HEK293 (cell line): ENCODE measurements around the gene KIRREL1.

Experiments used
- BCL6B ChIP-seq: fragments of 450-650 bp; formaldehyde crosslinking; IDR thresholded peaks from 2 replicates; pipeline ENCODE4 v1.5.1; 2017; ENCODE audit warnings: missing biosample characterization, missing genetic modification characterization
- CTCF ChIP-seq: fragments of 450-650 bp; formaldehyde crosslinking; IDR thresholded peaks from 2 replicates; pipeline ENCODE4 v1.5.1; 2016; ENCODE audit warnings: missing biosample characterization, missing genetic modification characterization
- KLF1 ChIP-seq: fragments of 450-650 bp; formaldehyde crosslinking; IDR thresholded peaks from 2 replicates; pipeline ENCODE4 v1.5.1; 2016; ENCODE audit warnings: missing biosample characterization, missing genetic modification characterization
- SP3 ChIP-seq: fragments of 450-650 bp; formaldehyde crosslinking; IDR thresholded peaks from 2 replicates; pipeline ENCODE4 v1.5.1; 2016; ENCODE audit warnings: missing biosample characterization, missing genetic modification characterization
- ZNF133 ChIP-seq: fragments of 450-650 bp; formaldehyde crosslinking; IDR thresholded peaks from 2 replicates; pipeline ENCODE4 v1.5.1; 2016; ENCODE audit warnings: missing biosample characterization, missing genetic modification characterization
- ZNF239 ChIP-seq: fragments of 450-650 bp; formaldehyde crosslinking; IDR thresholded peaks from 2 replicates; pipeline ENCODE4 v1.5.1; 2016; ENCODE audit warnings: missing biosample characterization, missing genetic modification characterization
- ZNF37A ChIP-seq: fragments of 450-650 bp; IDR thresholded peaks from 2 replicates; pipeline ENCODE4 v1.5.1; 2018; ENCODE audit warnings: missing biosample characterization, missing genetic modification characterization
- ZNF510 ChIP-seq: fragments of 450-650 bp; formaldehyde crosslinking; IDR thresholded peaks from 2 replicates; pipeline ENCODE4 v1.5.1; 2018; ENCODE audit warnings: mild to moderate bottlenecking, missing genetic modification characterization, missing biosample characterization; ENCODE audit not compliant: insufficient replicate concordance
- ZNF596 ChIP-seq: fragments of 450-650 bp; IDR thresholded peaks from 2 replicates; pipeline ENCODE4 v1.5.0; 2018; ENCODE audit warnings: missing biosample characterization, mild to moderate bottlenecking, missing genetic modification characterization, moderate library complexity
- ZNF747 ChIP-seq: fragments of 450-650 bp; formaldehyde crosslinking; IDR thresholded peaks from 2 replicates; pipeline ENCODE4 v1.5.1; 2016; ENCODE audit warnings: missing biosample characterization, missing genetic modification characterization
- ZSCAN30 ChIP-seq: fragments of 450-650 bp; IDR thresholded peaks from 2 replicates; pipeline ENCODE4 v1.5.1; 2018; ENCODE audit warnings: missing biosample characterization, mild to moderate bottlenecking, missing genetic modification characterization, moderate library complexity

GRCh38 chr1:158113759-158114127, 120.3 kb downstream of the KIRREL1 start:
- TF ChIP-seq KLF1 (tag by site-specific recombination) (no peak), ZSCAN30 (tag by site-specific recombination) (no peak), CTCF (no peak), ZNF747 (tag by site-specific recombination) (no peak), ZNF37A (tag by site-specific recombination) (no peak), BCL6B (no peak), SP3 (no peak), ZNF596 (no peak), ZNF510 (tag by site-specific recombination) (no peak), ZNF239 (tag by site-specific recombination) (no peak), ZNF133 (tag by site-specific recombination) (no peak)
